Neural cell (in vitro differentiated cells): ENCODE results near the gene VDAC1. TPM values are rescaled to one million over a fixed set of nuclear protein-coding genes. Genes with fewer than 3 reads are reported as not detected.
"Not testable (repeated sequence)": the region's sequence is repeated elsewhere in the genome, so short reads cannot be mapped to it uniquely, and the experiment has no call there.

Experiments
- H2AFZ ChIP-seq: fragments of 200-600, 300-800 bp; sonication (generic), shearing (Covaris generic); 2 replicates; pipeline ENCODE4 v1.6.0; 2014; ENCODE audit warnings: low read depth, mild to moderate bottlenecking, antibody characterized with exemption, low read length, moderate library complexity
- H3F3A ChIP-seq: fragments of 200-600 bp; shearing (Covaris generic); 2 replicates; pipeline ENCODE4 v1.6.1; 2016; ENCODE audit warnings: mild to moderate bottlenecking, moderate library complexity, mixed read lengths, antibody characterized with exemption, low read length; ENCODE audit not compliant: insufficient read depth, poor library complexity, severe bottlenecking
- H3K27ac ChIP-seq: fragments of 200-600, 300-800 bp; sonication (generic), shearing (Covaris generic); 2 replicates; pipeline ENCODE4 v1.5.1; 2014; ENCODE audit warnings: mild to moderate bottlenecking, low read length, moderate library complexity
- H3K27me3 ChIP-seq: fragments of 300-800, 200-600 bp; sonication (generic), shearing (Covaris generic); 2 replicates; pipeline ENCODE4 v1.6.0; 2014; ENCODE audit warnings: mild to moderate bottlenecking, low read depth, low read length, moderate library complexity; ENCODE audit not compliant: insufficient read depth
- H3K36me3 ChIP-seq: fragments of 300-800, 200-600 bp; sonication (generic), shearing (Covaris generic); 2 replicates; pipeline ENCODE4 v1.5.1; 2014; ENCODE audit warnings: mild to moderate bottlenecking, antibody characterized with exemption, low read length, moderate library complexity; ENCODE audit not compliant: insufficient read depth
- H3K4me2 ChIP-seq: fragments of 300-800, 200-600 bp; sonication (generic), shearing (Covaris generic); 2 replicates; pipeline ENCODE4 v1.6.0; 2014; ENCODE audit warnings: mild to moderate bottlenecking, low read length
- H3K4me3 ChIP-seq: fragments of 300-800, 200-600 bp; sonication (generic), shearing (Covaris generic); 2 replicates; pipeline ENCODE4 v1.5.1; 2014; ENCODE audit warnings: mild to moderate bottlenecking, low read length, moderate library complexity
- H3K79me2 ChIP-seq: fragments of 200-600 bp; shearing (Covaris generic); replicated peaks from 2 replicates; pipeline ENCODE4 v1.6.0; 2014; ENCODE audit warnings: mild to moderate bottlenecking, low read length, moderate library complexity; ENCODE audit not compliant: insufficient read depth
- H3K9ac ChIP-seq: fragments of 300-800, 200-600 bp; sonication (generic), shearing (Covaris generic); 2 replicates; pipeline ENCODE4 v1.6.1; 2016; ENCODE audit warnings: mild to moderate bottlenecking, low read length, mixed read lengths
- H3K9me2 ChIP-seq: fragments of 200-600 bp; shearing (Covaris generic); 2 replicates; pipeline ENCODE4 v1.6.1; 2016; ENCODE audit warnings: mild to moderate bottlenecking, low read length, mixed read lengths; ENCODE audit not compliant: insufficient read depth
- H3K9me3 ChIP-seq: fragments of 200-600, 300-800 bp; sonication (generic), shearing (Covaris generic); 2 replicates; pipeline ENCODE4 v1.6.1; 2016; ENCODE audit warnings: mild to moderate bottlenecking, mixed run types, low read length, moderate library complexity, mixed read lengths
- H4K20me1 ChIP-seq: fragments of 200-600 bp; shearing (Covaris generic); 2 replicates; pipeline ENCODE4 v1.6.1; 2016; ENCODE audit warnings: mild to moderate bottlenecking, mixed run types; ENCODE audit not compliant: insufficient read depth
- CTCF ChIP-seq: fragments of 450-650 bp; IDR thresholded peaks from 2 replicates; pipeline ENCODE4 v1.5.1; 2014; ENCODE audit warnings: antibody characterized with exemption, mild to moderate bottlenecking, moderate library complexity; ENCODE audit not compliant: poor library complexity, severe bottlenecking
- EP300 ChIP-seq: fragments of 450-650 bp; conservative IDR thresholded peaks from 2 replicates; pipeline ENCODE4 v1.6.1; 2014; ENCODE audit warnings: antibody characterized with exemption, mild to moderate bottlenecking, moderate library complexity; ENCODE audit not compliant: poor library complexity, severe bottlenecking
- EZH2 ChIP-seq: fragments of 200-600, 300-800 bp; shearing (Covaris generic), sonication (generic); IDR thresholded peaks from 2 replicates; pipeline ENCODE4 v1.6.1; 2014; ENCODE audit warnings: antibody characterized with exemption, low read length, borderline replicate concordance, mild to moderate bottlenecking; ENCODE audit not compliant: insufficient read depth, poor library complexity, severe bottlenecking
- MXI1 ChIP-seq: fragments of 450-650 bp; conservative IDR thresholded peaks from 2 replicates; pipeline ENCODE4 v1.6.1; 2014; ENCODE audit warnings: antibody characterized with exemption, mild to moderate bottlenecking; ENCODE audit not compliant: poor library complexity, severe bottlenecking
- POLR2AphosphoS5 ChIP-seq: IDR thresholded peaks from 2 replicates; pipeline ENCODE4 v1.6.1; 2012
- RAD21 ChIP-seq: fragments of 450-650 bp; conservative IDR thresholded peaks from 2 replicates; pipeline ENCODE4 v1.6.1; 2014; ENCODE audit warnings: antibody characterized with exemption, mild to moderate bottlenecking, moderate library complexity
- REST ChIP-seq: IDR thresholded peaks from 2 replicates; pipeline ENCODE4 v1.6.1; 2012; ENCODE audit warnings: borderline replicate concordance
- SMC3 ChIP-seq: fragments of 450-650 bp; conservative IDR thresholded peaks from 2 replicates; pipeline ENCODE4 v1.6.1; 2014; ENCODE audit warnings: antibody characterized with exemption, mild to moderate bottlenecking, moderate library complexity; ENCODE audit not compliant: poor library complexity
- TAF1 ChIP-seq: IDR thresholded peaks from 2 replicates; pipeline ENCODE4 v1.6.1; 2012; ENCODE audit warnings: low read depth
- polyA plus RNA-seq: library from polyadenylated mRNA; depleted of rRNA; stranded (reverse); fragments of >200 nt; gene quantifications from 2 replicates; pipeline ENCODE4 v1.2.3, GENCODE V29; 2014

VDAC1 gene
- polyA plus RNA-seq, 1 donor from 2014 or later: 307 TPM

- Histone ChIP-seq H3K9me3 (no peaks in the 10 kb centered on the region), H3K27ac (no peak overlapping the region), H2AFZ (no peak overlapping the region), H3K36me3 (no peaks in the 10 kb centered on the region), H3K27me3 (no peaks in the 10 kb centered on the region), H3K9ac (no peak overlapping the region), H3K4me3 (no peak overlapping the region), H3K79me2 (peaks cover 10% of the 10 kb centered on the region), H3F3A (no peaks in the 10 kb centered on the region), H3K4me2 (no peak overlapping the region), H3K9me2 (no peaks in the 10 kb centered on the region), H4K20me1 (no peaks in the 10 kb centered on the region)
- no peak for TF ChIP-seq TAF1
- no peak for TF ChIP-seq MXI1
- no peak for TF ChIP-seq EZH2
- TF ChIP-seq REST: no peak
- no peak for TF ChIP-seq EP300
- TF ChIP-seq RAD21: no peak
- no peak for TF ChIP-seq SMC3
- no peak for TF ChIP-seq POLR2AphosphoS5
- TF ChIP-seq CTCF: no peak
These were observed 47.2 kb downstream of the VDAC1 start for GRCh38 chr5:133957591-133957990.

GRCh38 chr5:133957080-133957479 is 47.7 kb downstream of the VDAC1 start:
- H3K4me2 ChIP-seq: no peak overlapping the region
- H3K36me3 ChIP-seq: no peaks in the 10 kb centered on the region
- no peaks in the 10 kb centered on the region for H3K27me3 ChIP-seq
- no peak overlapping the region for H3K9ac ChIP-seq
- no peak overlapping the region for H3K27ac ChIP-seq
- H3K4me3 ChIP-seq: no peak overlapping the region
- H3K9me3 ChIP-seq: no peaks in the 10 kb centered on the region
- H4K20me1 ChIP-seq: no peaks in the 10 kb centered on the region
- peaks cover 10% of the 10 kb centered on the region for H3K79me2 ChIP-seq
- no peak for TF ChIP-seq TAF1
- no peak for TF ChIP-seq SMC3
- TF ChIP-seq RAD21: no peak
- no peak for TF ChIP-seq EZH2
- no peak for TF ChIP-seq EP300
- no peaks in the 10 kb centered on the region for H3F3A ChIP-seq
- H3K9me2 ChIP-seq: no peaks in the 10 kb centered on the region
- H2AFZ ChIP-seq: no peak overlapping the region

- H3K9me3 ChIP-seq, H3K9ac ChIP-seq, H3K4me2 ChIP-seq, H3K27me3 ChIP-seq, H4K20me1 ChIP-seq, H3K27ac ChIP-seq, H2AFZ ChIP-seq, H3K36me3 ChIP-seq, H3K79me2 ChIP-seq, H3K9me2 ChIP-seq, H3F3A ChIP-seq, H3K4me3 ChIP-seq: not testable (repeated sequence)
These were observed 48.6 kb downstream of the VDAC1 start for GRCh38 chr5:133956196-133956595.
